GM12878 (cell line): ENCODE measurements around the gene ARHGAP44.
A peak's percentile ranks its signal among the peaks of the same experiment; 100 is the strongest.

Source experiments
- BRCA1 ChIP-seq: IDR thresholded peaks from 2 replicates; pipeline ENCODE4 v1.6.1; 2011; ENCODE audit warnings: low read depth, low read length, improper control_type of control experiment
- EZH2 ChIP-seq: IDR thresholded peaks from 2 replicates; pipeline ENCODE4 v1.6.1; 2012; ENCODE audit warnings: low read depth, mild to moderate bottlenecking, control low read depth, inconsistent platforms, low read length, borderline replicate concordance; ENCODE audit not compliant: control insufficient read depth
- GATAD2B ChIP-seq: fragments of 450-650 bp; conservative IDR thresholded peaks from 2 replicates; pipeline ENCODE4 v1.6.1; 2017; ENCODE audit warnings: low read depth, mild to moderate bottlenecking, moderate library complexity
- IKZF1 ChIP-seq: fragments of 450-650 bp; conservative IDR thresholded peaks from 2 replicates; pipeline ENCODE4 v1.6.1; 2017; ENCODE audit warnings: antibody characterized with exemption, mild to moderate bottlenecking
- MLLT1 ChIP-seq: fragments of 450-650 bp; IDR thresholded peaks from 2 replicates; pipeline ENCODE4 v1.6.1; 2016; ENCODE audit warnings: mild to moderate bottlenecking
- NFYA ChIP-seq: IDR thresholded peaks from 2 replicates; pipeline ENCODE4 v1.6.1; 2011; ENCODE audit warnings: low read depth, mild to moderate bottlenecking, low read length, improper control_type of control experiment, borderline replicate concordance
- PBX3 ChIP-seq: IDR thresholded peaks from 2 replicates; pipeline ENCODE4 v1.6.1; 2011; ENCODE audit warnings: mild to moderate bottlenecking, low read depth, low read length, moderate library complexity; ENCODE audit not compliant: insufficient replicate concordance
- POLR2A ChIP-seq: IDR thresholded peaks from 2 replicates; pipeline ENCODE4 v1.6.1; 2011; ENCODE audit warnings: low read depth, mild to moderate bottlenecking, low read length
- SREBF2 ChIP-seq: IDR thresholded peaks from 2 replicates; pipeline ENCODE4 v1.6.1; 2012; ENCODE audit warnings: mild to moderate bottlenecking, low read length
- SUZ12 ChIP-seq: fragments of 200-600 bp; sonication (generic); IDR thresholded peaks from one replicate; pipeline ENCODE4 v1.6.1; 2018; ENCODE audit warnings: antibody characterized with exemption, mild to moderate bottlenecking; ENCODE audit not compliant: unreplicated experiment
- YY1 ChIP-seq: IDR thresholded peaks from 2 replicates; pipeline ENCODE4 v1.6.1; 2011; ENCODE audit warnings: low read depth, mild to moderate bottlenecking, low read length
- TF ChIP-seq, protein P1 (sequence below), 3 experiments: IDR thresholded peaks in 2 of 3; conservative IDR thresholded peaks in 1 of 3; 2 replicates each; pipeline ENCODE4 v1.5.1; 2011; ENCODE audit warnings: low read depth in 3 of 3, low read length in 3 of 3, mild to moderate bottlenecking in 3 of 3, control low read depth in 2 of 3, moderate library complexity in 2 of 3, inconsistent platforms in 1 of 3, mixed read lengths in 1 of 3; ENCODE audit not compliant: control insufficient read depth in 2 of 3, insufficient read depth in 1 of 3; ENCODE audit errors: extremely low read depth in 1 of 3
- TF ChIP-seq, protein P2 (sequence below): IDR thresholded peaks from 2 replicates; pipeline ENCODE4 v1.6.1; 2011; ENCODE audit warnings: low read depth, low read length, improper control_type of control experiment, borderline replicate concordance
- TF ChIP-seq, protein P3 (sequence below): fragments of 450-650 bp; formaldehyde crosslinking; IDR thresholded peaks from 2 replicates; pipeline ENCODE4 v1.5.0; 2022; ENCODE audit warnings: mild to moderate bottlenecking, missing genetic modification characterization

- TF ChIP-seq, protein P1, sequence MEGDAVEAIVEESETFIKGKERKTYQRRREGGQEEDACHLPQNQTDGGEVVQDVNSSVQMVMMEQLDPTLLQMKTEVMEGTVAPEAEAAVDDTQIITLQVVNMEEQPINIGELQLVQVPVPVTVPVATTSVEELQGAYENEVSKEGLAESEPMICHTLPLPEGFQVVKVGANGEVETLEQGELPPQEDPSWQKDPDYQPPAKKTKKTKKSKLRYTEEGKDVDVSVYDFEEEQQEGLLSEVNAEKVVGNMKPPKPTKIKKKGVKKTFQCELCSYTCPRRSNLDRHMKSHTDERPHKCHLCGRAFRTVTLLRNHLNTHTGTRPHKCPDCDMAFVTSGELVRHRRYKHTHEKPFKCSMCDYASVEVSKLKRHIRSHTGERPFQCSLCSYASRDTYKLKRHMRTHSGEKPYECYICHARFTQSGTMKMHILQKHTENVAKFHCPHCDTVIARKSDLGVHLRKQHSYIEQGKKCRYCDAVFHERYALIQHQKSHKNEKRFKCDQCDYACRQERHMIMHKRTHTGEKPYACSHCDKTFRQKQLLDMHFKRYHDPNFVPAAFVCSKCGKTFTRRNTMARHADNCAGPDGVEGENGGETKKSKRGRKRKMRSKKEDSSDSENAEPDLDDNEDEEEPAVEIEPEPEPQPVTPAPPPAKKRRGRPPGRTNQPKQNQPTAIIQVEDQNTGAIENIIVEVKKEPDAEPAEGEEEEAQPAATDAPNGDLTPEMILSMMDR (IDR thresholded peaks at IDR 0.05 in 2 of 3, conservative IDR thresholded peaks at IDR 0.05 in 1 of 3; ENCODE audit: control insufficient read depth in 2 of 3, extremely low read depth in 1 of 3, insufficient read depth in 1 of 3, low read depth in 3 of 3, low read length in 3 of 3): peak; percentile 69 to 87 (median 81)
- TF ChIP-seq POLR2A (no peak), GATAD2B (no peak), YY1 (peak; percentile 93), IKZF1 (no peak), EZH2 (no peak), SUZ12 (no peak), SREBF2 (no peak), NFYA (no peak), BRCA1 (no peak), MLLT1 (no peak), PBX3 (no peak)
- TF ChIP-seq, protein P2, sequence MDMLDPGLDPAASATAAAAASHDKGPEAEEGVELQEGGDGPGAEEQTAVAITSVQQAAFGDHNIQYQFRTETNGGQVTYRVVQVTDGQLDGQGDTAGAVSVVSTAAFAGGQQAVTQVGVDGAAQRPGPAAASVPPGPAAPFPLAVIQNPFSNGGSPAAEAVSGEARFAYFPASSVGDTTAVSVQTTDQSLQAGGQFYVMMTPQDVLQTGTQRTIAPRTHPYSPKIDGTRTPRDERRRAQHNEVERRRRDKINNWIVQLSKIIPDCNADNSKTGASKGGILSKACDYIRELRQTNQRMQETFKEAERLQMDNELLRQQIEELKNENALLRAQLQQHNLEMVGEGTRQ: no peak
- TF ChIP-seq, protein P3, sequence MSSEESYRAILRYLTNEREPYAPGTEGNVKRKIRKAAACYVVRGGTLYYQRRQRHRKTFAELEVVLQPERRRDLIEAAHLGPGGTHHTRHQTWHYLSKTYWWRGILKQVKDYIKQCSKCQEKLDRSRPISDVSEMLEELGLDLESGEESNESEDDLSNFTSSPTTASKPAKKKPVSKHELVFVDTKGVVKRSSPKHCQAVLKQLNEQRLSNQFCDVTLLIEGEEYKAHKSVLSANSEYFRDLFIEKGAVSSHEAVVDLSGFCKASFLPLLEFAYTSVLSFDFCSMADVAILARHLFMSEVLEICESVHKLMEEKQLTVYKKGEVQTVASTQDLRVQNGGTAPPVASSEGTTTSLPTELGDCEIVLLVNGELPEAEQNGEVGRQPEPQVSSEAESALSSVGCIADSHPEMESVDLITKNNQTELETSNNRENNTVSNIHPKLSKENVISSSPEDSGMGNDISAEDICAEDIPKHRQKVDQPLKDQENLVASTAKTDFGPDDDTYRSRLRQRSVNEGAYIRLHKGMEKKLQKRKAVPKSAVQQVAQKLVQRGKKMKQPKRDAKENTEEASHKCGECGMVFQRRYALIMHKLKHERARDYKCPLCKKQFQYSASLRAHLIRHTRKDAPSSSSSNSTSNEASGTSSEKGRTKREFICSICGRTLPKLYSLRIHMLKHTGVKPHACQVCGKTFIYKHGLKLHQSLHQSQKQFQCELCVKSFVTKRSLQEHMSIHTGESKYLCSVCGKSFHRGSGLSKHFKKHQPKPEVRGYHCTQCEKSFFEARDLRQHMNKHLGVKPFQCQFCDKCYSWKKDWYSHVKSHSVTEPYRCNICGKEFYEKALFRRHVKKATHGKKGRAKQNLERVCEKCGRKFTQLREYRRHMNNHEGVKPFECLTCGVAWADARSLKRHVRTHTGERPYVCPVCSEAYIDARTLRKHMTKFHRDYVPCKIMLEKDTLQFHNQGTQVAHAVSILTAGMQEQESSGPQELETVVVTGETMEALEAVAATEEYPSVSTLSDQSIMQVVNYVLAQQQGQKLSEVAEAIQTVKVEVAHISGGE (CRISPR knock-in tag): no peak
These were observed 242.5 kb downstream of the ARHGAP44 start for GRCh38 chr17:13031718-13032350.
